ENCODE results near the gene CHST11. TPM values are rescaled to one million over a fixed set of nuclear protein-coding genes. Genes with fewer than 3 reads are reported as not detected.

Gene CHST11
- total RNA-seq, 2 donors from 2014 or later, result 4.6 to 14.5 TPM

DNA sequence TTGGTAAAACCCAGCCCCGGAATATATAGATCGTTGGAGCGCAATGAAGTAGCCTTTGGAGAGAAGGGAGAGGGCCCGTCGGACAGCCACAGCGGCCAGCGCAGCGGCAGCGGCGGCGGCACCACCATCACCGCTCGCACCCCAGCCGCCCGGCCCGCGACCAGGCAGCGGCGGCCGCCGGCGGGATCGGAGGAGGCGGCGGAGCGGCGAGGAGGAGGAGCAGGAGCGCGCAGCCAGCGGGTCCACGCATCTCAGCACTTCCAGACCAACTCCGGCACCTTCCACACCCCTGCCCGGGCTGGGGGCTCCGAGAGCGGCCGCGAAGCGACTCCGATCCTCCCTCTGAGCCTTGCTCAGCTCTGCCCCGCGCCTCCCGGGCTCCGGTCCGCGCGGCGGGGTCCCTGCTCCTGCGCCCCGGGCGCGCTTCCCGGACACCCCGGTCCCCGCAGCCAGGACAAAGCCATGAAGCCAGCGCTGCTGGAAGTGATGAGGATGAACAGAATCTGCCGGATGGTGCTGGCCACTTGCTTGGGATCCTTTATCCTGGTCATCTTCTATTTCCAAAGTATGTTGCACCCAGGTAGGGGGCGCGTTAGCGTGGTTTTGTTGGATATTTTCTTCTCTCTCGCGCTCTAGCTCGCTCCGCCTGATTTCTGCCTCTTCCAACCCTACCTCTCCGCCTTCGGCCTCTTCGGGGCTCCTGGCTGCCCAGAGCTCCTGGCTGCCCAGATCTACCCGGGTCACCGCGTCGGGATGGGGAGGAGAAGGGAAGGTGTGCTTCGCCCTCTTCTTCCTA, 400 bp downstream of the CHST11 start:
- H3K36me3 ChIP-seq (replicated peaks in 1 of 2; ENCODE audit: insufficient read depth in 1 of 2, low read depth in 2 of 2), result no peaks in the 10 kb centered on the region
- TF ChIP-seq CTCF (IDR thresholded peaks at IDR 0.05) (peak in 4 of 7 experiments; percentile 37 to 52 (median 43)), POLR2A (IDR thresholded peaks at IDR 0.05) (peak in 2 of 3 donors; percentile 33 to 65)
- H3K4me3 ChIP-seq, result peak overlapping the region; percentile 57 to 64
- H3K9me3 ChIP-seq, result no peaks in the 10 kb centered on the region
- ATAC-seq, result peak; percentile 55
- peaks cover 27% of the 10 kb centered on the region for H3K4me1 ChIP-seq
- WGBS, 2 donors, result 0% methylated on average over 24 to 68 of the region's 71 CpGs
- H3K27me3 ChIP-seq, result no peaks in the 10 kb centered on the region
- intact Hi-C loops (cut with DNase I), result no loop called here
- peak overlapping the region in 3 of 4 donors; percentile 56 to 66 (median 58) for H3K27ac ChIP-seq
- DNase-seq, result peak; percentile 59 to 74 (median 70)

- H3K9me3 ChIP-seq, result no peaks in the 10 kb centered on the region
- peak; percentile 26 to 51 (median 36) for DNase-seq
- ATAC-seq, result peak; percentile 31
- 1 to 2% methylated on average over 13 to 69 of the region's 71 CpGs for WGBS, 2 donors
- peak overlapping the region; percentile 9 to 66 (median 57) for H3K27ac ChIP-seq
- peaks cover 32% of the 10 kb centered on the region for H3K4me1 ChIP-seq
- peak overlapping the region; percentile 57 to 64 for H3K4me3 ChIP-seq
- H3K27me3 ChIP-seq, result no peaks in the 10 kb centered on the region
- intact Hi-C loops (cut with DNase I), result no loop called here
- H3K36me3 ChIP-seq (replicated peaks in 1 of 2; ENCODE audit: insufficient read depth in 1 of 2, low read depth in 2 of 2), result no peaks in the 10 kb centered on the region
- no peak for TF ChIP-seq CTCF (IDR thresholded peaks at IDR 0.05)
Measured at GRCh38 chr12:104457746-104458693, 1.3 kb downstream of the CHST11 start.

GRCh38 chr12:104458694-104459367, 2.1 kb downstream of the CHST11 start:
- H3K36me3 ChIP-seq (replicated peaks in 1 of 2; ENCODE audit: insufficient read depth in 1 of 2, low read depth in 2 of 2), result no peaks in the 10 kb centered on the region
- DNase-seq, result peak in 1 of 4 donors; percentile 29
- TF ChIP-seq CTCF (IDR thresholded peaks at IDR 0.05), result no peak
- TF ChIP-seq POLR2A (IDR thresholded peaks at IDR 0.05), result no peak
- H3K4me1 ChIP-seq, result peaks cover 33% of the 10 kb centered on the region
- 34 to 48% methylated on average over 17 to 21 of the region's 21 CpGs for WGBS, 2 donors
- ATAC-seq, result no peak
- H3K27me3 ChIP-seq, result no peaks in the 10 kb centered on the region
- intact Hi-C loops (cut with DNase I), result no loop called here
- peak overlapping the region in 3 of 4 donors; percentile 24 to 66 (median 31) for H3K27ac ChIP-seq
- no peaks in the 10 kb centered on the region for H3K9me3 ChIP-seq
- peak overlapping the region; percentile 12 to 57 for H3K4me3 ChIP-seq

DNA sequence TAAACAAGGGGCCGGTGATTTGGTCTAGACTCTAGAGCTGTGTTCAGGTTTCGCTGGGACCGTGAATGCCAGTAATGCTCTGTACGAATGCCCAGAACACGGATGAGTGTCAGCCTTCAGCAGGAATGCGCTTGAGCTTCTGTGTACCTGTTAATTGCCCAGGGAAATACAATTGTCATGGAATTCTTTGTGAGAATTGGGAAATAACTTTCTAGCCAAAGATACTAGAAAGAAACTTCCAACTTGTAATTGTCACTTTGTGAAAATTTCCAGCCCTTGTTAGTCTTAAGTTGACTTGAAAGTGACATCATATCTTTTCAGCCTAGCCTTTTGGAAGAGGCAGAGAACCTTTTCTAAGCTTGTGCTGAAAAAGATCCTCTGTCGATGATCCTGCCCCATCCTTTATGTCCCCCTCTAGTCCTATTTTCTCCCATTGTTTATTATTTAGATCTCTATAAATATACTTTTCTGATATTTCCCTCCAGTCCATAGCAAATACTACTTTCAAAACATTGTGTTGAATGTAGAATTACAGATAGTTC, 2.7 kb downstream of the CHST11 start:
- Histone ChIP-seq H3K4me1 (peaks cover 33% of the 10 kb centered on the region), H3K27me3 (no peaks in the 10 kb centered on the region), H3K36me3 (replicated peaks in 1 of 2; ENCODE audit: insufficient read depth in 1 of 2, low read depth in 2 of 2) (no peaks in the 10 kb centered on the region), H3K4me3 (no peak overlapping the region), H3K9me3 (no peaks in the 10 kb centered on the region), H3K27ac (peak overlapping the region in 2 of 4 donors; percentile 24 to 66)
- intact Hi-C loops (cut with DNase I), result no loop called here
- ATAC-seq, result no peak
- DNase-seq, result no peak
- TF ChIP-seq CTCF (IDR thresholded peaks at IDR 0.05) (no peak), POLR2A (IDR thresholded peaks at IDR 0.05) (no peak)
- 59 to 81% methylated on average over 7 of the region's 7 CpGs for WGBS, 2 donors
